ENCODE data around the gene GZF1. TPM values are rescaled to one million over a fixed set of nuclear protein-coding genes. Genes with fewer than 3 reads are reported as not detected.

The GZF1 gene
- 10 to 100 TPM; 19.0 to 24.3 (median 19.9) TPM for total RNA-seq

GRCh38 chr20:23361476-23362391, at the start of gene GZF1:
Gene GZF1, plus strand, starts transcription at chr20:23362182. Its CDS starts 2,202 bp downstream, at chr20:23364384.
- peak; percentile 98 for DNase-seq (ENCODE audit: low spot score in 2 of 2)
- peak; percentile 97 to 99 (median 98) for TF ChIP-seq POLR2AphosphoS5 (IDR thresholded peaks at IDR 0.05)
- peak; percentile 95 for TF ChIP-seq POLR2A (IDR thresholded peaks at IDR 0.05)
- peak; percentile 10 to 38 (median 26) for TF ChIP-seq CTCF (IDR thresholded peaks at IDR 0.05)
- intact Hi-C loops (cut with DNase I; ENCODE audit: low total_unique reads): no loop called here
- H3K4me3 ChIP-seq: peak within 1 kb of the TSS; percentile 67 to 89 (median 89)
- H3K4me1 ChIP-seq: peaks cover 0 to 17% of the 10 kb centered on the region in 2 donors
- H3K9me3 ChIP-seq: no peaks in the 10 kb centered on the region
- H3K36me3 ChIP-seq: no peaks in the 10 kb centered on the region
- H3K27me3 ChIP-seq: no peaks in the 10 kb centered on the region
- peak within 1 kb of the TSS; percentile 98 to 99 for H3K27ac ChIP-seq

- Histone ChIP-seq H3K27me3 (no peaks in the 10 kb centered on the region), H3K4me1 (no peaks in the 10 kb centered on the region), H3K27ac (no peak overlapping the region), H3K9me3 (no peaks in the 10 kb centered on the region), H3K36me3 (no peaks in the 10 kb centered on the region), H3K4me3 (no peak overlapping the region)
- intact Hi-C loops (cut with DNase I; ENCODE audit: low total_unique reads): no loop called here
- TF ChIP-seq CTCF (IDR thresholded peaks at IDR 0.05) (no peak), POLR2A (IDR thresholded peaks at IDR 0.05) (no peak), POLR2AphosphoS5 (IDR thresholded peaks at IDR 0.05) (no peak)
- DNase-seq (ENCODE audit: low spot score in 2 of 2): no peak
Measured at GRCh38 chr20:23313271-23313670, 48.7 kb upstream of the GZF1 start.

GRCh38 chr20:23314699-23315098, 47.3 kb upstream of the GZF1 start:
- H3K4me3 ChIP-seq: no peak overlapping the region
- H3K36me3 ChIP-seq: no peaks in the 10 kb centered on the region
- no peaks in the 10 kb centered on the region for H3K9me3 ChIP-seq
- intact Hi-C loops (cut with DNase I; ENCODE audit: low total_unique reads): no loop called here
- no peak for DNase-seq (ENCODE audit: low spot score in 2 of 2)
- H3K4me1 ChIP-seq: no peaks in the 10 kb centered on the region
- H3K27me3 ChIP-seq: no peaks in the 10 kb centered on the region
- no peak for TF ChIP-seq CTCF (IDR thresholded peaks at IDR 0.05)
- no peak for TF ChIP-seq POLR2A (IDR thresholded peaks at IDR 0.05)
- no peak for TF ChIP-seq POLR2AphosphoS5 (IDR thresholded peaks at IDR 0.05)
- peak overlapping the region in 1 of 2 donors; percentile 66 for H3K27ac ChIP-seq

GRCh38 chr20:23315099-23315498, 46.9 kb upstream of the GZF1 start:
- DNase-seq (ENCODE audit: low spot score in 2 of 2): no peak
- intact Hi-C loops (cut with DNase I; ENCODE audit: low total_unique reads): no loop called here
- no peaks in the 10 kb centered on the region for H3K27me3 ChIP-seq
- peak overlapping the region in 1 of 2 donors; percentile 43 for H3K27ac ChIP-seq
- H3K9me3 ChIP-seq: no peaks in the 10 kb centered on the region
- TF ChIP-seq CTCF (IDR thresholded peaks at IDR 0.05) (no peak), POLR2AphosphoS5 (IDR thresholded peaks at IDR 0.05) (no peak), POLR2A (IDR thresholded peaks at IDR 0.05) (no peak)
- no peak overlapping the region for H3K4me3 ChIP-seq
- H3K36me3 ChIP-seq: no peaks in the 10 kb centered on the region
- no peaks in the 10 kb centered on the region for H3K4me1 ChIP-seq

- Histone ChIP-seq H3K4me3 (no peak overlapping the region), H3K9me3 (peaks cover 0 to 7% of the 10 kb centered on the region in 2 donors), H3K36me3 (no peaks in the 10 kb centered on the region), H3K27ac (no peak overlapping the region), H3K27me3 (no peaks in the 10 kb centered on the region), H3K4me1 (no peaks in the 10 kb centered on the region)
- intact Hi-C loops (cut with DNase I; ENCODE audit: low total_unique reads): no loop called here
- TF ChIP-seq POLR2A (IDR thresholded peaks at IDR 0.05): no peak
- TF ChIP-seq POLR2AphosphoS5 (IDR thresholded peaks at IDR 0.05): no peak
- TF ChIP-seq CTCF (IDR thresholded peaks at IDR 0.05): no peak
- DNase-seq (ENCODE audit: low spot score in 2 of 2): no peak
Measured at GRCh38 chr20:23316626-23317025, 45.4 kb upstream of the GZF1 start.

All from breast epithelium (tissue), 4 donors.